ENCODE measurements around the gene TAC4.

DNA sequence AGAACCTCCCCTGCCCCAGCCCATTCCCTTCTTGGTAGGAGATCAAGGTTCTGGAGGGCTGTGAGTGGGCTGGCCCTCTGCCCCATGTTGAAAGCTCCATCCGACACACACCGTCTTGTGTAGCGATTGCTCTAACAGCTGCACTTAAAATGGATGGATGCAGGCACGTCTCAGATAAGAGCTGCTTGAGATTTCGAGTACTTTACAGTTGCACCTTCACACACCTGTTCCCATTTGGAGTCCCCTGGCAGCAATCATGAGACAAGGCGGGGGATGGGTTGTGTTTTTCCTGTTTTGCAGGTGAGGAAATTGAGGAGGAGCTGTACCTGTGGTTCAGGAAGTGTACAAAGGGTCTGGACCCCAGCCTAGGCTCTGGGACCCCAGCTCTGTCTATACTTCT lies 25.6 kb upstream of the TAC4 start:
- TF ChIP-seq POLR2A (IDR thresholded peaks at IDR 0.05) (no peak), CTCF (IDR thresholded peaks at IDR 0.05) (no peak)

Data from uterus (tissue), 2 donors.